Stomach smooth muscle (tissue), 2 donors: ENCODE results near the gene HDAC5.
A peak's percentile ranks its signal among the peaks of the same experiment; 100 is the strongest.

ENCODE experiments used
- H3K27ac ChIP-seq: one replicate; pipeline ENCODE4 v1.7.0; 2013; ENCODE audit warnings: mild to moderate bottlenecking, low read length, inconsistent platforms
- H3K27me3 ChIP-seq, 2 donors: one replicate each; pipeline ENCODE4 v1.7.0; 2013; ENCODE audit warnings: low read length in 2 of 2; ENCODE audit not compliant: insufficient read depth in 2 of 2, control insufficient read depth in 1 of 2
- H3K36me3 ChIP-seq, 2 donors: one replicate each; pipeline ENCODE4 v1.7.0; 2013; ENCODE audit warnings: low read length in 2 of 2; ENCODE audit not compliant: control insufficient read depth in 2 of 2, insufficient read depth in 2 of 2
- H3K4me1 ChIP-seq: one replicate; pipeline ENCODE4 v1.7.0; 2013; ENCODE audit warnings: low read length; ENCODE audit not compliant: control insufficient read depth, insufficient read depth
- H3K4me3 ChIP-seq, 2 donors: one replicate each; pipeline ENCODE4 v1.7.0; 2013; ENCODE audit warnings: low read length in 2 of 2
- H3K9ac ChIP-seq, 2 donors: one replicate each; pipeline ENCODE4 v1.7.0; 2013; ENCODE audit warnings: low read length in 2 of 2, mild to moderate bottlenecking in 1 of 2
- H3K9me3 ChIP-seq, 2 donors: one replicate each; pipeline ENCODE4 v1.7.0; 2013; ENCODE audit warnings: low read length in 2 of 2; ENCODE audit not compliant: control insufficient read depth in 2 of 2
- donor health status: healthy.
- donor health status: Pancreatic carcinoma.

Gene HDAC5

DNA sequence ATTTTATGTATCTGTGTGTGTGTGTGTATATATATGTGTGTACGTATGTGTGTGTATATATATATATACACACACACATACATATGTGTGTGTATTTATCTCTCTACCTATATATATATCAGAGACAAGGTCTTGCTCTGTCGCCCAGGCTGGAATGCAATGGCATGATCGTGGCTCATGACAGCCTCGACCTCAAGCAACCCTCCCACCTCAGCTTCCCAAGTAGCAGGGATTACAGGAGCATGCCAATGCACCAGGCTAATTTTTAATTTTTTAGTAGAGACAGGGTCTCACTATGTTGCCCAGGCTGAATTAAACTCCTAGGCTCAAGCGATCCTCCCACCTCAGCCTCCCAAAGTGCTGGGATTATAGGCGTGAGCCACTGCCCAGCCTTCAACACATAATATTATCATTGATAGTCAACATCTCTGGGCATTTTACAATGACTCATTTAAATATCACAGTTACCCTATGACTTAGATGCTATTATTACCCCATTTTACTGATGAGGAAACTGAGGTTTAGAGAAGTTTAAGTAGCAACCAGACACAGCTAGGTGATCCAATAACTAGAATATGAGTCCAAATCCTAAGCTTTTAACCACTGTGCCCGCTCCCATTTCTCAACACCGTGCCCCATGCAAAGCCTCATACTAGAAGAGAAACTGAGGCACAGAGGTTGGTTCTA, 28.6 kb downstream of the HDAC5 start:
- Histone ChIP-seq H3K9ac (peak overlapping the region in 1 of 2 donors; percentile 72), H3K4me1 (peaks cover 30% of the 10 kb centered on the region), H3K4me3 (peak overlapping the region; percentile 57 to 69), H3K27me3 (no peaks in the 10 kb centered on the region), H3K9me3 (no peaks in the 10 kb centered on the region), H3K36me3 (peaks cover 23 to 29% of the 10 kb centered on the region in 2 donors), H3K27ac (peak overlapping the region; percentile 76)

DNA sequence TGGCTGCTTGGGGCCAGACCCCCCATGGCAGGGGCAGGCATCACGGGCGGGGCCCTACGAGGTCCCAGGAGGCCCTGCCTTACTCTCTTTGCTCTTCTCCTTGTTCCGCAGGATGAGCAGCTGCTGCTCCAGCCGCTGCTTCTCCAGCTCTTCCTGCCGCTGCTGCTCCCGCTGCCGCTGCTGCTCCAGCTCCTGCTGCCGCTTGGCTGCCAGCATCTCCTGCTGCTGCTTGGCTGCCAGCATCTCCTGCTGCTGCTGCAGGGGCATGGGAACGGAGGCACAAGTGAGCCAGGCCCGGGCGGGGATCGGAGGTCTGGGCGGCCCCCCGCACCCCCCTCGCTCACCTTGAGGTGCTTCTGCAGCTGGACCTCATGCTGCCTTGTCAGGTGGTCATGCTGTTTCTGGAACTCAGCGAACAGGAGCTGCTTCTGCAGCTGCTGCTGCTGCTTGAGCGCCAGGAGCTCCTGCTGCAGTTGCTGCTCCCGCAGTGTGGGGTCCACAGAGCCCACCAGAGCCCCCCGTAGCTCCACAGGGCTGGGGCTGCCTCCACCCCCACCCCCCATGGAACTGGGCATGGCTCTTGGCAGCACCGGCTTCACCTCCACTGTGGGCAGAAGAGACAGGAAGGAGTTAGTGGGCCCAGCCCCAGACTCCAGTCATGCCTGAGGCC, 30.1 kb downstream of the HDAC5 start:
- Histone ChIP-seq H3K36me3 (peaks cover 31 to 34% of the 10 kb centered on the region in 2 donors), H3K4me1 (peaks cover 27% of the 10 kb centered on the region), H3K27ac (no peak overlapping the region), H3K27me3 (no peaks in the 10 kb centered on the region), H3K9me3 (no peaks in the 10 kb centered on the region), H3K4me3 (no peak overlapping the region), H3K9ac (no peak overlapping the region)

DNA sequence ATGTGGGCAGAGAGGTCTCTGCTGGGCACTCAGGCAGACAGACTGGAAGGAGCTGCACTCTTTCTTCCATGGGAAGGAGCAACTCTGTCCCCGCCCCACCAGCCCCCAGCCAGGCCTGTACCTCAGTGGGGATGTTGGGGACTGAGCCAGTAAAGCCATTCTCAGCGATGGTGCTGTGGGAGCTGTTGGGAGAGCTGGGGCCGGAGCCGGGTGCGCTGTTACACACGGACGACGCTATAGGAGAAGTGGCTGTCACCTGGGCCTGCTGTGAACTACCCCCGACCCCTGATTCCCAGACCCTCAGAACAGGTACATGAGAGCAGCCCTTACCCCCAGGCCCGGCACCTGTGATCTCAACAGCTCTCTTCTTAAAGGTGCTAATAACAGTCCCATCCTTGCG, 31.4 kb downstream of the HDAC5 start:
- Histone ChIP-seq H3K27me3 (no peaks in the 10 kb centered on the region), H3K4me1 (peaks cover 22% of the 10 kb centered on the region), H3K4me3 (no peak overlapping the region), H3K36me3 (peaks cover 36 to 37% of the 10 kb centered on the region in 2 donors), H3K9me3 (no peaks in the 10 kb centered on the region), H3K27ac (no peak overlapping the region), H3K9ac (no peak overlapping the region)

DNA sequence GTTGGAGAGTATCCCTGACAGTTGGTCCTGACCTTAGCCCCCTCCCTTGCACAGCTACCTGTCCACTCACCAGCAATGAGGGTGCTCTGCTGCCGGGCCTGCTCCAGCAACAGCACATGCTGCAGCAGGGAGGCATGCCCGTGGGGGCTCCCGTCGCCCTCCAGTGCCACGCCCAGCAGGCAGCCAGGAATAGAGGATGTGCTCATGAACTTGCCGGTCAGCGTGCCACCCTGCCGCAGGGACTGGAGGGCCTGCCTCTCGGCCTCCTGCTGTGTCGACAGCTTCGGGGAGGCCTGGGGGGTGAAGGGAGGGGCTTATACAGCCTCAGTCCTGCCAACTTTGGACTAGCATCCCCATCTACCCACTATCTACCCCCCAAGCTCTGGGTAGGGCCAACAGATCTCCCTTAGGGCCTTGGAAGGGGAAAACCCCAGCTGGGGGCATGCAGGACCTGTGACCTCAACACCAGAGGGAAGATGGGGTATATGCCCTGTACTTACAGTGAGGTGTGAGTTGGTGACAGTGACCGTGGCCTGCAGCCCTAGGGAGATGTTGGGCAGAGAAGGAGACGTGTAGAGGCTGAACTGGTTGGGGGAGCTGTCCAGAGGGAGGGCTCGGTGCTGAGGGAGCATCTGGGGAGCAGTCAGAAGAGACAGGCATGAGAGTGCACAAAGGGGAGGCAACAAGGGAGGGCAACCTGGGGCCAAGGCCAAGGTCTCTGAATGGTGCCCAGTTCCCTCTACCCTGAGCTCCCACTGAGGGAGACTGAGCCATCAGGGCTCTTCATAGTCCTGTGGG, 32.0 kb downstream of the HDAC5 start:
- H3K27ac ChIP-seq: no peak overlapping the region
- H3K36me3 ChIP-seq: peaks cover 36 to 38% of the 10 kb centered on the region in 2 donors
- no peak overlapping the region for H3K4me3 ChIP-seq
- H3K4me1 ChIP-seq: peaks cover 19% of the 10 kb centered on the region
- H3K9me3 ChIP-seq: no peaks in the 10 kb centered on the region
- H3K9ac ChIP-seq: no peak overlapping the region
- H3K27me3 ChIP-seq: no peaks in the 10 kb centered on the region

DNA sequence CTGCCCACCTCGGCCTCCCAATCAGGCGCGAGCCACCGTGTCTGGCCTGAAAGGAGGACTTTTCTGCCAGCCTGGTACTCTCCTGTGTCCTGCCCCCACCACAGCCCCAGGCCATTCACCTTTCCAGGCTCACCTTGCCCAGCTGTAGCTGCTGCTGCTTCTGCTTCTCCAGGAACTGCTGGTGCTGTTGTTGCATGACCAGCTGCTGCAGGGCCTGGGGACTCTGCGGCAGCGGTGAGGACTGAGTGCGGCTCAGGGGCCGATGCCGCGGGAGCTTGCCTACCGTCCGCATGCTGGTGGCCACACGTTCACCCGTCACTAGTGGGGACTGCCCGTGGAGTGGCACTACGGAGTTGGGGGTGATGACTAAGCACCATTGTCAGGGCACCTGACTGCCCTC, 35.2 kb downstream of the HDAC5 start:
- H3K27ac ChIP-seq: no peak overlapping the region
- peaks cover 10% of the 10 kb centered on the region for H3K4me1 ChIP-seq
- H3K27me3 ChIP-seq: no peaks in the 10 kb centered on the region
- peaks cover 52 to 61% of the 10 kb centered on the region in 2 donors for H3K36me3 ChIP-seq
- H3K9me3 ChIP-seq: no peaks in the 10 kb centered on the region
- no peak overlapping the region for H3K4me3 ChIP-seq
- no peak overlapping the region for H3K9ac ChIP-seq

DNA sequence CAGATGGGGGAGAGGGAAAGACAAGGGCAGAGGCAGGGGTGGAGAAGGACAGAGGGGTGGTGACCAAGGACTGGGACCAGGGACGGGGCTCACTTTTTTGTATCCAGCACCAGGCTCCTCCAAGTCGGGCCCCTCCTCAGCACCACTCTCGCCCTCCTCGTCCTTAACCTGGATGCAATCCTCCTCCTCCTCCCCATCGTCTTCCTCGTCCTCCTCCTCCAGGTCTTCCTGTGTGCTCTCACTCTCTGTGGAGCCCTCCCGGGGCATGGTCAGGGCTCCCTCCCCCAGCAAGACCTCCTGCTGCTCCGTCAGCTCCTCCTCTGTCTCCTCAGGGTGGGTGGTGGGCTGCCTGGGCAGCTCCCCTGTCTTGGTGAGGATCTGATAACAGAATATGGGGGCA, 36.1 kb downstream of the HDAC5 start:
- Histone ChIP-seq H3K4me1 (peaks cover 10% of the 10 kb centered on the region), H3K9ac (peak overlapping the region in 1 of 2 donors; percentile 21), H3K27ac (no peak overlapping the region), H3K36me3 (peaks cover 51 to 63% of the 10 kb centered on the region in 2 donors), H3K9me3 (no peaks in the 10 kb centered on the region), H3K27me3 (no peaks in the 10 kb centered on the region), H3K4me3 (no peak overlapping the region)

DNA sequence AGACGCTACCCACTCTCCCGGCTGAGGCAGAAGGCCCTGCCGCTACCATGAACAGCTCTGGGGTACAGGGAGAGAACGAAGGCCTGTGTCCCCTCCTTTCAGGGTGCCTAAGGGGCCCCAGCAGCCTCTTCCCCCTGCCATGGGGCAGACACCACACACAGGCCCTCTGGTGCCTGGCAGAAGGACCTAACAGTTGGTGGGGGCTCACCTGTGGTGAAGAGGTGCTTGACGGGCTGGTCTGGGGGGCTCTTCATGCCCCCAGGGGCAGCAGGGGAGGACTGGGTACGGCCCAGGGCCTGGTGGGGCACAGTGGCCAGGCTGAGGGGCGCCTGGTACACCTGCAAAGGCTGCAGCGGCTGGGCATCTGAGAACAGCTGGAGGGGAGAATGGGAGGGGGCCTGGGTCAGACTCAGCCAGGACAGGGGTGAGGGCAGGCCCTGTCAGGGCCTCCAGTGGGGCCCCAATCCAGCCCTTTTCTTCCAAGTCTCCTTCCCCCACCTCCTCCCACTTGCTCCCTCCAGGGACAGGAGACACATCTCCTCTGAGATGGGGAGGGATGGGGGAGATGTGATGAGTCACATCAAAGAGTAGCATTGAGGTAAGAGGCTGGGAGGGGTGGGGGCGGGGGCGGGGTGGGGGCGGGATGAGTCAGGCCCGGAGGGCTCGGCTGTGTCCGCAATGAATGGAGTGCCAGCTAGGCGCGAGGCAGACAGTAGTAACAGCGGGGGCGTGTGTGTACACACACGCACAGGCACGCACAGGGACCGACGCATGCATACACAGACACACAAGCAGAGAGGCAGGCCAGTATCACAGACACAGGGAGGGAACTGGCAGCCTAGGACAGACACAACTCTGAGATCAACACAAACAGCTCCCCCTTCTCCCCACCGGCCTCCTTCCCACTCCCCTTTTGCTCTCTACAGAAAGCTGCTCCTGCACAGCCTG, 36.8 kb downstream of the HDAC5 start:
- Histone ChIP-seq H3K27me3 (no peaks in the 10 kb centered on the region), H3K4me3 (no peak overlapping the region), H3K9ac (peak overlapping the region in 1 of 2 donors; percentile 21), H3K36me3 (peaks cover 48 to 63% of the 10 kb centered on the region in 2 donors), H3K4me1 (peaks cover 10% of the 10 kb centered on the region), H3K9me3 (no peaks in the 10 kb centered on the region), H3K27ac (peak overlapping the region; percentile 18)

DNA sequence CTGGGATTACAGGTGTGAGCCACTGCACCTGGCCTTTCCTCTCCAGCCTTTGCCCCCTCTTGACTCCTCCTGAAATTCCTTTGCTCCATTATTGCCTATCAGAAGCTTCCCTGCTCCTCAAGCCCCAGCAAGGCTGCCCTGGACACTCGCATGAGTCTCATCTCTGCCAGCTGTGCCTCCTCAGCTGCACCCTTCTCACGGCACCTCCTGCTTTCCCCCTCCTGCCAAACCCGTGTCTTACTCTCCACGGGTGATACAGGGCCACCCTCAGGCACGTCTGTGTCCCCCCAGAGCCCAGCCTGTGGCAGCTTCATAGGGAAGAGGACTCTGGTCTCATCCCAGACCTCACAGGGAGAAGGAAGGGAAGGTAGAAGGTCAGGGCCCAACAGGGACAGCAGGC, 37.5 kb downstream of the HDAC5 start:
- Histone ChIP-seq H3K9ac (no peak overlapping the region), H3K27me3 (no peaks in the 10 kb centered on the region), H3K4me3 (no peak overlapping the region), H3K4me1 (peaks cover 10% of the 10 kb centered on the region), H3K36me3 (peaks cover 41 to 57% of the 10 kb centered on the region in 2 donors), H3K27ac (peak overlapping the region; percentile 18), H3K9me3 (no peaks in the 10 kb centered on the region)

DNA sequence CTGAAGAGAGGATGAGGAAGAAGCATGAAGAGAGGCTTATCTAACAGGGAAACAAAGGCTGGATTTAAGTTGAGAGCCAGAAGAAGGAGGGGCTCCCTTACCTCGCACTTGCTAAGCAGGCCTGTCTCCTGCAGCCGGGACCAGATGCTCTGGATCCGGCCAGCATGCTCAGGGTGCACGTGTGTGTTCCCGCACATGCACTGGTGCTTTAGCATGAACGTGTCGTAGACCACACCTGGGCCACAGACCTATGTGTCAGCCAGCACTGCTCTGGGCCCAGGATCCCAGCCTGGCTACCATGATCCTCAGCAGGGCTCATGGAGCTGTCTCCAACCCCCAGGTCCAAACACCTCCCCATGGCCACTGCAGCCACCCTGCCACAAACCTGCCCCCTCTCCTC, 38.5 kb downstream of the HDAC5 start:
- H3K9ac ChIP-seq: no peak overlapping the region
- H3K27ac ChIP-seq: no peak overlapping the region
- H3K9me3 ChIP-seq: no peaks in the 10 kb centered on the region
- peaks cover 10% of the 10 kb centered on the region for H3K4me1 ChIP-seq
- H3K36me3 ChIP-seq: peaks cover 50 to 66% of the 10 kb centered on the region in 2 donors
- H3K4me3 ChIP-seq: no peak overlapping the region
- H3K27me3 ChIP-seq: no peaks in the 10 kb centered on the region

DNA sequence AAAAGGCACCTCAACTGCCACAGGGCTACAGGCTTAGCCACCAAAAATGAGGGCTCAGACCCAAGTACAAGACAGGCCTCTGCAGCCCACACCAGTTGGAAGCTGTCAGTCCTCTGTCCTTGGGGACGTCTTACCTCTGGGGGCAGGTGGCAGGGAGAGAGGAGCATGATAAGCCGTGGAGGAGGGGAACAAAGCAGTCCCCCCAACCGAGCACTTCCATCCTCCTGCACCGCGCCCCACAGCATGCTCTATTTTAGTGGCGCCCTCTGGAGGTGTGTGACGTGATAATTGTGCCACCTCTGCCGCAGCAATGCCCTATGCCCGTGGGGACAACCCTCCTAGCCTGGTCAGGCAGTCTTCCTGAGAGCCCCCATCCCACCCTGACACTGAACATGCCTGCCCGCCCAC, 39.3 kb downstream of the HDAC5 start:
- H3K27ac ChIP-seq: no peak overlapping the region
- peaks cover 10% of the 10 kb centered on the region for H3K4me1 ChIP-seq
- H3K9ac ChIP-seq: no peak overlapping the region
- H3K27me3 ChIP-seq: no peaks in the 10 kb centered on the region
- H3K36me3 ChIP-seq: peaks cover 50 to 69% of the 10 kb centered on the region in 2 donors
- H3K9me3 ChIP-seq: no peaks in the 10 kb centered on the region
- H3K4me3 ChIP-seq: no peak overlapping the region
